SH-SY5Y (cell line): ENCODE results near the gene RAD9A.

Experiments used
- GATA2 ChIP-seq: IDR thresholded peaks from 2 replicates; pipeline ENCODE4 v1.6.1; 2011; ENCODE audit warnings: mild to moderate bottlenecking, low read depth, low read length
- GATA3 ChIP-seq: IDR thresholded peaks from 2 replicates; pipeline ENCODE4 v1.6.1; 2011; ENCODE audit warnings: low read depth, mild to moderate bottlenecking, low read length, moderate library complexity

GRCh38 chr11:67434395-67434881 lies 42.7 kb downstream of the RAD9A start:
- TF ChIP-seq GATA2 (no peak), GATA3 (no peak)
